ENCODE data around the gene OMP.

OMP gene

DNA sequence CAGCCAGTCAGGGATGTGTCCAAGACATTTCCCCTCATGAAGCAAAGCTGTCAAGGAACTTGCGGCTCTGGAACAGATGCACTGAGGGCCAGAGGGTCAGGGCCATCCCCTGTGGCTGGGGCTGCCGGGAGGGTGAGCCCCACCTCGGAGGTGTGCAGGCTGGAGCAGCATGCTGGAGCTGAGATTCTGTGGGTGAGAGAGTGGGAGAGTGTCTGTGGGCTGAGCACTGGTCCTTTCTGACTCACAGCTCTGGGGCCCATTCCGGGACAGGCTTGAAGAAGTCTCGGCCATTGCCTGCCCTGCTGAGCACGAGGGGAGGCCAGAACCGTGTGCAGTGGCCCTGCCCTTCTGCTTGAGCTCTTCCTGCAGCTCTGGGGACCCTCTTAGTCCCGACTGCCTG is 2.1 kb downstream of the OMP start:
- no peak for DNase-seq (ENCODE audit: low read depth in 2 of 2)

DNA sequence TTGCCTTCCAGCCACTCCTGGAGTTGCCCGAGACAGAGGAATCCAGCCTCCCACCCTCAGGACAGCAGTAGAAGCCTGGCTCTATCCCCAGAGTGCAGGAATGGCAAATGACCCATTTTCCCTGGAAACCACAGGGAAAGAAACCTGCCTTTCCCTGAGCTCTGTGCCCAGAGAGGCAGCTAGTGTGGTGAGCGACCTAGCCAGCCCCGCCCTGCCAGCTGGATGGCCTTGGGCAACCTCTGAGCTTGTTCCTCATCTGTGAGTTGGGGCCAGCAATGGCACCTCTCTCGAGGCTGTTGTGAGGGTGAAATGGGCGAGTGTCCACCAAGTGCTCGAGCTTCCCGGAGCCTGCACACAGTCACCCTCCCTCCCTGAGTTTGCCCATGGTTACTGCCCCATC is 3.7 kb downstream of the OMP start:
- no peak for DNase-seq (ENCODE audit: low read depth in 2 of 2)

DNA sequence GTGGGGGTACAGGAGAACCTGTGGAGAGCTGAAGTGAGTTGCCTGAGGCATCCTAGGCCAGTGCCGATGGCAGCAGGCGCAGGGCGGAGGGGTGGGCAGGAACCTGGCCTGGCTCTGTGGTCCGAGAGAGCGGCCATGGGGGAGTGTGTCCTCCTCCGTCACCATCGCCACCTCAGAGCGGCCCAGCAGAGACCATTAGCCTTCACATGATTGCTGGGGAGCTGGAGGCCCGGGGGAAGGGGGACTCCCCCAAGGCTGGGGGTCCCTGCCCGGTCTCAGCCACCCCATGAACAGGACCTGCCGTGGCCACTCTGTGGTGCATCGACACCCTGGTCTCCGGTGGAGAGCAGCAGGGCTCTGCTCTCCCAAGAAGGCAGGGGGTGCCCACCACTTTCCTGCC is 4.1 kb downstream of the OMP start:
- DNase-seq (ENCODE audit: low read depth in 2 of 2), result no peak

DNA sequence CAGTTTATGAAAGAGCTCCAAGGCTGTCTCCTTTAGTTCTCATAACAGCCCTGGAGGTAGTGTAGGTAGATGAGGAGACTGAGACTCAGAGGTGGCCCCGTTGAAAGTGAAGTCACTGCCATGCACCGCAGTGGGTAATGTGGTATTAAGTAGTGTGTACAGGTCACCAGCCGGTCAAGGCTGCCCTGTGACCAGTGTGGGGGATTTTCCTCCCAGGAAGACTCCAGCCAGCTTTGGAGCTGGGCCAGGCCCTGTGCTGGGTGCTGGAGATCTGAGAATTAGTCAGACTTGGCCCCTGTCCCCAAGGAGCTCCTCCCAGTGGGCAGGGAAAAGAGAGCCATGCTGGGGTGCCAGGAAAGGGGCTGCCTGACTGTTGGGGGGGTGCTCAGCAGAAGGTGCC is 5.3 kb downstream of the OMP start:
- DNase-seq (ENCODE audit: low read depth in 2 of 2), result no peak

DNA sequence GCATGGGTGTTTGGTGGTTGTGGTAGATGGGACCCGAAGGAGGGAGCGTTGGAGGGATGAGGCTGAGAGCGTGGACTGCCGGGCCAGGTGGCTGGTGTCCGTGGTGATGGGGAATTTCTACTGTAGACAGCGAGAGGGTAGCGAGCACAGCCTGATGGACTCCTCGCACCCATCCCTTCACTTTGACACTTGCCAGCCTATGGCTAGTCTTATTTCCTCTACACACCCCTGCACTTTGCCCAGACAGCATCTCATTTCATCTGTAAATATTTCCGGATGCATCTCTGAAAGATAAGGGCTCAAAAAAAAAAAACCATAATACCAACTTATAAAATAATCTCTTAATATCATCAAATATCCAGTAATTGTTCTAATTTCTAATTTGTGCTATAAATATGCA is 5.8 kb downstream of the OMP start:
- DNase-seq (ENCODE audit: low read depth in 2 of 2), result no peak

DNA sequence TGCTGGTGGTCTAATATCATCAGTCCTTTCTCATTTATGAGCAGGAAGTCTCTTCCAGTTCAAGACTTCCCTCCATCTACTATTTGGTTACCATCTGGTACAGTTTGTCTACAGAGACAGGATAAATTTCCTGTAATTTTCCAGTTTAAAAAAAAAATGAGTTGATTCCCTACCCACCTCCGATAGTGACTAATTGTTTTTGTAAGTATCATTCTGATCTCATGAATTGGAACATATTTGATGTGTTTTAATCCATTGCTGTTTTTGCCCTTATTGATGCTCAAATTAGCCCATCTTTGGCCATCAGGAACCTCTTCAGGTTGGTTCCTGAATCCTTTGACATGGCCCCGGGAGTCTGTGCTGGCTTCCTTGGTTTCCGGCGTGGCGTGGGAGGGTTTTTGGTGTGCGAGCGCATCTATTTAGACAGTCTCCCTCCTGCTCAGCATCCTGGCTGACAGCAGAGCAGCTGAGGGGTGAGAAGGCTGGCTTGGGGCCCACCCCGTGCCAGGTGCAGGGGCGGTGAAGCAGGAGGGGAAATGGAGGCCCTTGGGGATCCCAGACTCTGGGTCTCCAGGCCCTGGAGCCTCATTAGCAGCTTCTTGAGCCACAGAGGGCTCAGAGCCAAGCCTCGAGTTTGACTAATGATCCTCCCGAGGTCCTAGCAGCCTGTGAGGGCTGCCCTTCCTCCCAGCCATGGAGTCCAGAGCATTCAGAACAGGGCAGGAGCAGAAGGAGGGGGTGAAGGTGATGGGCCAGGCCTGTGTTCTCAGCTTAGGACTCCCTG is 6.8 kb downstream of the OMP start:
- DNase-seq (ENCODE audit: low read depth in 2 of 2), result no peak

DNA sequence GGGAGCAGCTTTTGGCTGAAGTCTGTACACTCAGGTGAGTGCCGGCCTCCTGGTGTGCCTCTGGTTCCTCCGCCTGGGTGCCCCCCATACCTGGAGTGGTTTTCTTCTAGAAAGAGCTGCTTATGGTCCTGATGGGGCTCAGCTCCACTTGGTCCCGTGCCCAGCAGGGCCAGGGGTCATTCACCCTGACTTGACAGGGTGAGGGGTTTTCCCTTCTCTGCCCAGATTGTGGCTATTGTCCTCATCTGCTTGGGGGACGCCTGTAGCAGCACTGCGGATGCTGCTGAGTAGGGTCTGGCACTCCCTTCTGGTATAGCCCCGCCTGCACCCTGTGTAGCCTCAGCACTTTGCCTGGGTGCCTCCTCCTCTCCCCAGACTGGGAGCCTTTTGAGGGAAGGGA is 8.2 kb downstream of the OMP start:
- no peak for DNase-seq (ENCODE audit: low read depth in 2 of 2)

DNA sequence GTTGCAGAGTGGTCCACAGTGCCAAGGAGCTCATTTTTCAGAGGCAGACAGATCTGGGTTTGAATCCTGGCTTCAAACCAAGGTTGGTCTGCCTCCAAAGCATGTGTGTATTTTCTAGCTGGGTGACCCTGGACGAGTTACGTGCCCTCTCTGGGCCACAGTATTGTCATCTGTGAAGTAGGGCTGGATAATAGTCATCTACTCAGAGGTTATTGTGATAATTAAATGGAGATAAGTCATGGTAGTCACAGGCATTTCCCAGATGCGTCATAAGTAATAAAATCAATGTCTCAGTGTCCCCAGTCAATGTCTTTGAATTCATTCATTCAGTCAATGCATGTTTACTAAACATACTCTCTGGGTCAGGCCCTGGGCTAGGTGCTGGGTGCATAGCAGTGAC is 8.6 kb downstream of the OMP start:
- DNase-seq (ENCODE audit: low read depth in 2 of 2), result no peak

DNA sequence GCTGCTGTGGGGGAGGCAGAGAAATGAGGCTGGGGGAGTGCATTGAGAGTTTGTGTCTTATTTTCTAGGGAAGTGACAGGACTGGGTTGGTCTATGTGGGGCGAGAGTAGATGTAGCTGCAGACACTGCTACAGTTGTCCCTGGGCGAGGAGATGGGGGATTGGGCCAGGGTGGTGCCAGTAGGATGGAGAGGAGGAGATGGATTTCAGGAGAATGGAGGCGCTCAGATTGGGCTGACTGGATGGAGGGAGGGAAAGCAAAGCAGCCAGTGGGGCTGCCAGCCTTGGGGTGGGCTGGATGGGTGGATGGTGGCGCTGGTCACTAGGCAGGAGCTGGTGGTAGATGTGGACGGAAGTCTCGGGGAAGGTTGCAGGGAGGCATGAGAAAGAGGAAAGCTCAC is 9.3 kb downstream of the OMP start:
- DNase-seq (ENCODE audit: low read depth in 2 of 2), result no peak

DNA sequence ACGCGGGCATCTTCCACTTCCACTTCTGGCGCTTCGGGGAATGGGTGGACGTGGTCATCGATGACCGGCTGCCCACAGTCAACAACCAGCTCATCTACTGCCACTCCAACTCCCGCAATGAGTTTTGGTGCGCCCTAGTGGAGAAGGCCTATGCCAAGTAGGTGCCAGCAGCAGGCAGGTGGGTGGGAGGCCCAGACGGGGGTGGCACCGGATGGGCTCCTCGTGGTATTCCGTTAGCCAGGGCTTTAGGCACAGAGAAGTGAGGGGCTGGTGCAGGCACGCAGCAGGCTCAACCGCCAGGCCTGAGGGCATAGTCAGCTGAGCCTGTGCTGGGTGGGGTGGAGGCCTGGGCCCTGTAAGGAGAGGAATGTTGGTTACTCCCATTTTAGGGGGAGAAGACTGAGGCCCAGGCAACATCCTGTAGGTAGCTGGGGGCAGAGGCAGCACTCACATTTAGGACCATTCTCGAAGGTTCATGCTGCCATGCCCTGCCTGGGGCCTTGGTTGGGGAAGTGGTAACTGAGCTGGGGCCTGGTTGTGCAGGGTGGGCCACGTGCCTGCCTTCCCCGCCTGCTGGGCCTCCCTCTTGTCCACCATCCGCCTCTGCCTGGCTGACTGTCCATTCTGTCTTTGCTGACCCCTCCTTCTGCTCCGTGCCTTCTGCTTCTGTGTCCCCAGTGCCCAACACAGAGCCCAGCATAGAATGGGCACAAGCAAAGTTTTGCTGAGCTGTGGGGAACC is 10.2 kb downstream of the OMP start:
- DNase-seq (ENCODE audit: low read depth in 2 of 2), result no peak

DNA sequence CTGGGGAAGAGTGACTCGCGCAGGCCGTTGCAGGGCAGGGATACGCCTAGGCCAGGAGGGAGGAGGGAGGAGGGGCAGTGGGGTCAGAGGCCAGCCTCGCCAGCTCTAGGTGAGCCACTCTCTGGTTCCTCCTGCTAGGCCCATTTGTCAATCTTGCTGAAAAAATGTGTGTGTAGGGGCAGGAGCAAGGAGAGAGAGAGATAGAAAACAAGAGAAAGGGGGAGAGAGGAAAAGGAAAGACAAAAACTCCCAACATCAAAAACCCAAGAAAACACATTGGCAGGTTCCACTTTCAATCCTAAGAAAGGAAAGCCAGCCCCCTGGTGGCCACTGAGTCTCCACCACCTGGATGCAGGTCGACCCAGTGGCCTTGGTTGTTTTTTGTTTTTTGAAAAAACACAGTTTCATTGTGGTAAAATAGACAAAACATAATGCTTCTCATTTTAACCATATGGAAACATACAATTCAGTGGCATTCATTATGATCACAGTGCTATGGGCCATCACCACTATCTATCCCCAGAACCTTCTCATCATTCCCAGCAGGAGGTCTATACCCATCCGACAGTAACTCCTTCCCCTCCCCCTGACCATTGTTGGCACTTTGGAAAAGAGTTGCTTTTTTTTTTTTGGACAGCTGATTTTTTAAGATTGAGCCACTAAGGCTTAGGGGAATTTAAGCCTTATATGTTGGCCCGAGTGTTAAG is 10.9 kb downstream of the OMP start:
- no peak for DNase-seq (ENCODE audit: low read depth in 2 of 2)

DNA sequence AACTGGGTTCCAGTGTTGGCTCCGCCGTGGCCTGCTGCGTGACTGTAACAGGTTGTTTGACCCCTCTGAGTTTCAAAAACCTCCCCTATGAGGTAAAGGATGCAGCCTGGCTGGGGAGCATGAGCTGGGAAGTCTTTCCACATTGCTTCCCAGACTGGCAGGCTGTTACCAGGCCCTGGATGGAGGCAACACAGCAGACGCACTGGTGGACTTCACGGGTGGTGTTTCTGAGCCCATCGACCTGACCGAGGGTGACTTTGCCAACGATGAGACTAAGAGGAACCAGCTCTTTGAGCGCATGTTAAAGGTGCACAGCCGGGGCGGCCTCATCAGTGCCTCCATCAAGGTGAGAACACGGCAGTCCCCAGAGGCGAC is 11.4 kb downstream of the OMP start:
- no peak for DNase-seq (ENCODE audit: low read depth in 2 of 2)

DNA sequence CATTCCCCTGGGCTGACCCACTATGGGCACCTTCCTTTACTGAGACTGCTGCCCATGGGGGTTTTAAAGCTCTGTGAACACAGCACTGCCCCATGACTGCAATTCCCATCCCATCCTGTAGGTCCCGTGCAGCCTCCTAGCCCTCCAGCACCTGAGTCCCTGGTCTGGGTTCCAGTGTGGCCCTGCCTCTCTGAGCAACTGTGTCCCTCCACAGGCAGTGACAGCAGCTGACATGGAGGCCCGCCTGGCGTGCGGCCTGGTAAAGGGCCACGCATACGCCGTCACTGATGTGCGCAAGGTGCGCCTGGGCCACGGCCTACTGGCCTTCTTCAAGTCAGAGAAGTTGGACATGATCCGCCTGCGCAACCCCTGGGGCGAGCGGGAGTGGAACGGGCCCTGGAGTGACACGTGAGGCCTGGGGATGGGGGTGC is 12.6 kb downstream of the OMP start:
- no peak for DNase-seq (ENCODE audit: low read depth in 2 of 2)

DNA sequence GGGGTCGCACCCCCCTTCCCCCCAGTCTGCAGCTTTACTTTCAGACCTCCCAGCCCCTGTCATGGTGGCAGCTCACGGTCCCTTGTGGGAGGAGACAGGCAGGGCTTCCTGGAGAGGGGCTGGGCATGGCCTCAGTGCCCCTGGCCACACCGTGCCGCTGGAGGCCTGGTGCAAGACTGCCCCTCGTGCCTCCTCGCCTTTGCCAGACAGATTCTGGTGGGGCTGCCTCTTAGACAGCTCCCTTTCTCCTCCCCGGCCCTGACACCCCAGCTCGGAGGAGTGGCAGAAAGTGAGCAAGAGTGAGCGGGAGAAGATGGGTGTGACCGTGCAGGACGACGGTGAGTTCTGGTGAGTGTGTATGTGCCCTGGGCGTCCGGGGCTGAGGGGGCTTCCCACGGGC is 13.3 kb downstream of the OMP start:
- no peak for DNase-seq (ENCODE audit: low read depth in 2 of 2)

DNA sequence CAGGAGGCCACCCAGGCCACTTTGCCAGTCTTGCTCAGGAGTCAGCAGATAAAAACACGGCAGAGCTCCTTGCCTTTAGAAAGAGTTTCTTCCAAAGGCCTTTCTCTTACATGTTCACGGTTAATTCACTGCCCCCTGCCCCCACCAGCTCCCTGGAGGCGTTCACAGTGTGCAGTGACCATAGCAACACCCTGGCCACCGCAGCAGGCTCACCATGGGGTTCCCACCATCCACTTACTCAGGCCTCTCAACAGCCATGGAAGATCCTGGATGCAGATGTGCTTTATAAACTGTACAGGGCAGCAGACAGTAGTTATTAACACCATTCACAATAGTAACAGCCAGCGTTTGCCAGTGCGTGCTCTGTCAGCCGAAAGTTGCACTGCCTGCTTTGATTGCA is 14.9 kb downstream of the OMP start:
- DNase-seq (ENCODE audit: low read depth in 2 of 2), result no peak

DNA sequence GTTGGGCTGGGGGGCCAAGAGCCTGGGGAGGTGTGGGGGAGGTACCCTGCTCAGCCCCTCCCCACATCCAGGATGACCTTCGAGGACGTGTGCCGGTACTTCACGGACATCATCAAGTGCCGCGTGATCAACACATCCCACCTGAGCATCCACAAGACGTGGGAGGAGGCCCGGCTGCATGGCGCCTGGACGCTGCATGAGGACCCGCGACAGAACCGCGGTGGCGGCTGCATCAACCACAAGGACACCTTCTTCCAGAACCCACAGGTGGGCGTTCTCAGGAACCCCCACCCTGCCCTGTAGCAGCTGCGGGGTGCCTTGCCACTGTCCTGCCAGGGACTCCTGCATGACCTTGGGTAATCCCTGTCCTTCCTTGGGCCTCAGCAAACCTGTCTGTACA is 15.4 kb downstream of the OMP start:
- no peak for DNase-seq (ENCODE audit: low read depth in 2 of 2)

DNA sequence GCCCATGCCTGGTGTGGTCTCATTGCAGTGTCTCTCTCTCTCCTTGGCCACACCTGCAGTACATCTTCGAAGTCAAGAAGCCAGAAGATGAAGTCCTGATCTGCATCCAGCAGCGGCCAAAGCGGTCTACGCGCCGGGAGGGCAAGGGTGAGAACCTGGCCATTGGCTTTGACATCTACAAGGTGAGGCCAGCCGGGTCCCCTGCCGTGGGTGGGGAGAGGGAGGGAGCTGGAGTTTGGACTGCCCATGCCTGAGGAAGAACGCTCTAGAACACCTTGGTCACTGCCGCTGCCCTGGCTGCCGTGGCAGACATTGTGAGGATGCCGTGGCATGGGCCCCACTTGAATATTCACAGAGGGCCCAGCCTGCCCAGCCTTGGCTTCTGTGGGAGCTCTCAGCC is 16.3 kb downstream of the OMP start:
- no peak for DNase-seq (ENCODE audit: low read depth in 2 of 2)

DNA sequence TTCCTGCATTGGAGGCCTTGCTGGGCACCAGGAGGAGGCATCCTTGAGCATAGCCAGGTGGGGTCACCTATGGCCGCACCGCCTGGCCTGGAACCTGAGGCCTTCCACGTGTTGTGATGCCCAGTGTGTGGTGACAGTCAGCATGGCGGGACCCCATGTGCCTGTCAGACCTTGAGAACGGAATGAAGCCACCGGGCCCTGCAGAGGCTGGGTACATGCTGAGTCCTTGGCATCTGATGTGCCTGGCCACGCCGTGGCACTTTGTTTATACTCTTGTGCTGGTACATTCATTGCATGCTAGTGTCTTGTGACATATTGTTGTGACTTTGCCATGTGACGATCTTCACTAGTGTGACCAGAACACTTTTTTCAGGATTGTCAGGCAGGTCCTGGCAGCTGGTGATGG is 16.9 kb downstream of the OMP start:
- no peak for DNase-seq (ENCODE audit: low read depth in 2 of 2)

DNA sequence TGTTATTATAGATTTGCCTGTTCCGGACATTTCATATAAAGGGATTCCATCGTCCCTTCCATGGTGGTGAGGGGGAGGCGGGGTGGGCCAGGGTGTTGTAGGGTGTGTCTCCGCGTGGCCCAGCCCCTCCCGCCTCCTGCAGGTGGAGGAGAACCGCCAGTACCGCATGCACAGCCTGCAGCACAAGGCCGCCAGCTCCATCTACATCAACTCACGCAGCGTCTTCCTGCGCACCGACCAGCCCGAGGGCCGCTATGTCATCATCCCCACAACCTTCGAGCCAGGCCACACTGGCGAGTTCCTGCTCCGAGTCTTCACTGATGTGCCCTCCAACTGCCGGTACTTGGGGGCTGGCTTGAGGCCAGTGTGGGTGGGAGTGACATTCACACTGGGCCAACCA is 17.9 kb downstream of the OMP start:
- no peak for DNase-seq (ENCODE audit: low read depth in 2 of 2)

DNA sequence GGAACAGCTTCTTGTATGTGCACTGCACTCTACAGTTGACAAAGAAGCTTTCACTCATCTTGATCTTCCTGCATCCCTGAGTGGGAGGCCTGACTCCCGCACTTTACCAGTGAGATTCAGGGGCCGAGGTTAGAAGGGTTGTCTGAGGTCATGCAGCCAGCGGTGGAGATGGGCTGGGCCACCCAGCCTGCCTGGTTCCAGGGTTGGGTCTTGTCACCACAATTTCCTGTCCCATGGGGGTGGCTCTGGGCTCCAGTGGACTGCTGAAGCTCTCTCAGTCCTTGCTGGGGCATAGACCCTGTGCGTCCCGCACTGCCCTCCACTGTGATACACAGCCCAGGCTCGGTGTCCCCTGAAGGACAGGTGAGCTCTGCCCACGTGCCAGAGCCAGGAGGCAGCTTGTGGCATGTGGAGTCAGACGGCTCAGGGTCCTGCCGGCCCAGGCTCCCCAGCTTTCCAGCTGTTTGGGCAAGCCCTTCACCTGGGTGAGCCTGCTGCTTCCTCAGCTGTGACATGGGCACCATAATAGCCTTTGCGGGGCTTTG is 18.5 kb downstream of the OMP start:
- DNase-seq (ENCODE audit: low read depth in 2 of 2), result no peak

DNA sequence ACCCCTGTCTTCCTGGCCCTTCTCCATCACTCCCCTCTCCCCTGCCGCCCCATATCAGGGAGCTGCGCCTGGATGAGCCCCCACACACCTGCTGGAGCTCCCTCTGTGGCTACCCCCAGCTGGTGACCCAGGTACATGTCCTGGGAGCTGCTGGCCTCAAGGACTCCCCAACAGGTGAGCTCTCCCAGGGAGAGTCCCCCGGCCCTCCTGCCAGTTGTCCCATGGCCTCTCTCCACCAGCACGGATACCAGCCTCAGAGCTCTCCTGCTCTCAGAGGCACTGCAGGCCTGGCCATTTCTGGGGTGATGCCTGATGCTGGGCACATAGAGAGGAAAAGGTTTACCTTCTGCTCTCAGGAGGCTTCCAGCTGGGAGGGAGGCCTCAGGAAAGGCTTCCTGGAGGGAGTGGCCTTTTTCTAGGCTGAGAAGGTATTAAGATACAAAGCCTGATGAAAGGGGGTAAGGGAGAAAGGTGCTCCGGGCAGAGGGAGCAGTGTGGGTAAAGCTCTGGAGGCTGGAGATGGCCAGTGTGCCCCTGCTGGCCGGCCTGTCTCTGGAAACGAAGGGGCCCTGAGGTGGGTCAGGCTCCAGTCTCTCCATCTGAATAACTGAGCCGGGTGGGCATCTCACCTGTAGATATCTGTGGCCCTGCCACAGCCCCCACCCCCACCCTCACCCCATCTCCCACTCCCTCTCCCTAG is 19.4 kb downstream of the OMP start:
- no peak for DNase-seq (ENCODE audit: low read depth in 2 of 2)

DNA sequence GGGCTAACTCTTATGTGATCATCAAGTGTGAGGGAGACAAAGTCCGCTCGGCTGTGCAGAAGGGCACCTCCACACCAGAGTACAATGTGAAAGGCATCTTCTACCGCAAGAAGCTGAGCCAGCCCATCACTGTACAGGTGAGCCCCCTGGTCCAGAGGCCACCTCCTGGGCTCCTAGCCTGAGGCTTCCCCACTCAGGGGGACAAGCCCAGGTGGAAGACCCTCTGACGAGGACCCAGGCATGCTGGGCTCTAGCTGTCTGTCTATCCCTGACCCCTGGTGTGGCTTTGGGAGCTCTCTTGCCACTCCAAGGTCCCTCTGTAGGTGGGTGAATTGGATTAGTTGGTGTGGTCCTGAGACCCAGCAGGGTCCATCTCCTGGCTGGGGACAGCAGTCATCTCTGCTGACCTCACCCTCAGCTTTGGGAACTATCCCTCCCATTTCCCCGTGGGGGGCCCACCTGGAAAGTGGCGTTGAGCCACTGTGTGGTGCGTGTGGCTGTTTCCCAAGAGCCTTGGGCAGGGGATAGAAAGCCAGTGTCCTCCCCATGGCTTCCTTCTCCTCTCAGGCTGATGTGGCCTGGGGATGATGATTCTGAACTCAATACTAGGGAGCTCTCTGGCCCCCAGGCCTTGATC is 20.1 kb downstream of the OMP start:
- no peak for DNase-seq (ENCODE audit: low read depth in 2 of 2)

Data from activated CD4-positive, alpha-beta T cell treated with anti-CD3 and anti-CD28 coated beads for 24 hours (primary cell).